PFSK-1 (cell line): ENCODE measurements around the gene BEAN1.

Experiments
- FOXP2 ChIP-seq: optimal IDR thresholded peaks from 2 replicates; pipeline ENCODE3; 2011; ENCODE audit warnings: borderline replicate concordance, control low read depth, inconsistent platforms; ENCODE audit not compliant: insufficient read depth; ENCODE audit errors: extremely low read length, extremely low read depth
- POLR2AphosphoS5 ChIP-seq: IDR thresholded peaks from 2 replicates; pipeline ENCODE4 v1.6.1; 2012; ENCODE audit warnings: low read depth, mild to moderate bottlenecking, control low read depth, low read length, moderate library complexity
- TAF1 ChIP-seq: IDR thresholded peaks from 2 replicates; pipeline ENCODE4 v1.6.1; 2012; ENCODE audit warnings: low read length, control low read depth, borderline replicate concordance; ENCODE audit not compliant: insufficient read depth

DNA sequence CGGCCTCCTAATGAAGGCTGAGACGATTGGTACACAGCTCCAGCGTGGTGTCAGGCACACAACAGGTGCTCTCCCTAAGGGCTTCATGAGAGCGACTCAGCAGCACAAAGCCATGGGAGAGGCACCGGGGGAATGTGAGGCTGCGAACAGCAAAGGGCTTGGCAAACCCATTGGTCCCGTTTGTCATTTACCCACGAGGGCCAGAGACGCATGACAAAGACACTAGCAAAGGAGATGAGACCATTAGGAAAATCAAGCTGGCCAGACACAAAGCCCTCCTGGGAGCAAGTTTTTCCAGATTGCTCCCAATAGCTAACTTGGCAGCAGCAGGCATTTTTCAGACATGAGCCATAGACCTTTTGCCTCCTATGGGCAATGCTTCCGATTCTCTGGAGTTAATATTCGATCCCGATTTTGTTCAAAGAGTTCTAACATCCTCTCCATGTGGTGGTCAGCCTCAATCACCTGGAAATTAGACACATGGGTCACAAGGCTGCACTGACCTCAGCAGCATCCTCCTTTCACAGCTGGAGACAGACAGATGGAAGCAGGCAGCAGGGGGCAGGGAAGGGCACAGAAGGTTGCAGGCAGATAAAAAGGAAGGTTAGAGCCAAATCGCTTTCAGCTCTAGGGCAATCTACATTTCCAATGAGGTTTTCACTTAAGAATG is 84.6 kb downstream of the BEAN1 start:
- TF ChIP-seq POLR2AphosphoS5 (no peak), TAF1 (no peak), FOXP2 (no peak)
